Measurements from ENCODE around the gene COL26A1. TPM values are rescaled to one million over a fixed set of nuclear protein-coding genes. Genes with fewer than 3 reads are reported as not detected.
"Not testable (repeated sequence)": the region's sequence is repeated elsewhere in the genome, so short reads cannot be mapped to it uniquely, and the experiment has no call there.

COL26A1 gene
- total RNA-seq, 1 donor: not detected

GRCh38 chr7:101332026-101332425, 30.6 kb upstream of the COL26A1 start:
- no peak for TF ChIP-seq CTCF (IDR thresholded peaks at IDR 0.05; ENCODE audit: insufficient read depth, low read length)
- no peak overlapping the region for H3K4me3 ChIP-seq (ENCODE audit: low read depth, low read length)
- DNase-seq (ENCODE audit: low read depth): no peak

GRCh38 chr7:101333912-101334311, 28.8 kb upstream of the COL26A1 start:
- no peak for TF ChIP-seq CTCF (IDR thresholded peaks at IDR 0.05; ENCODE audit: insufficient read depth, low read length)

GRCh38 chr7:101340379-101340778, 22.3 kb upstream of the COL26A1 start:
- no peak for TF ChIP-seq CTCF (IDR thresholded peaks at IDR 0.05; ENCODE audit: insufficient read depth, low read length)
- no peak overlapping the region for H3K4me3 ChIP-seq (ENCODE audit: low read depth, low read length)
- DNase-seq (ENCODE audit: low read depth): no peak

More at GRCh38 chr7:101333912-101334311, 28.8 kb upstream of the COL26A1 start:
- DNase-seq (ENCODE audit: low read depth): no peak
- no peak overlapping the region for H3K4me3 ChIP-seq (ENCODE audit: low read depth, low read length)

GRCh38 chr7:101342892-101343291, 19.8 kb upstream of the COL26A1 start:
- H3K4me3 ChIP-seq (ENCODE audit: low read depth, low read length): no peak overlapping the region
- no peak for TF ChIP-seq CTCF (IDR thresholded peaks at IDR 0.05; ENCODE audit: insufficient read depth, low read length)
- DNase-seq (ENCODE audit: low read depth): no peak

- no peak for DNase-seq (ENCODE audit: low read depth)
- no peak for TF ChIP-seq CTCF (IDR thresholded peaks at IDR 0.05; ENCODE audit: insufficient read depth, low read length)
- H3K4me3 ChIP-seq (ENCODE audit: low read depth, low read length): no peak overlapping the region
Observed at GRCh38 chr7:101347477-101347876, 15.2 kb upstream of the COL26A1 start.

GRCh38 chr7:101348456-101349067, 14.1 kb upstream of the COL26A1 start:
- not testable (repeated sequence) for DNase-seq (ENCODE audit: low read depth); H3K4me3 ChIP-seq (ENCODE audit: low read depth, low read length)

GRCh38 chr7:101349300-101349699, 13.4 kb upstream of the COL26A1 start:
- DNase-seq (ENCODE audit: low read depth); H3K4me3 ChIP-seq (ENCODE audit: low read depth, low read length): not testable (repeated sequence)

- DNase-seq (ENCODE audit: low read depth): no peak
- no peak overlapping the region for H3K4me3 ChIP-seq (ENCODE audit: low read depth, low read length)
- no peak for TF ChIP-seq CTCF (IDR thresholded peaks at IDR 0.05; ENCODE audit: insufficient read depth, low read length)
Observed at GRCh38 chr7:101352920-101353308, 9.8 kb upstream of the COL26A1 start.
